Measurements from ENCODE around the gene AP1G2.

DNA sequence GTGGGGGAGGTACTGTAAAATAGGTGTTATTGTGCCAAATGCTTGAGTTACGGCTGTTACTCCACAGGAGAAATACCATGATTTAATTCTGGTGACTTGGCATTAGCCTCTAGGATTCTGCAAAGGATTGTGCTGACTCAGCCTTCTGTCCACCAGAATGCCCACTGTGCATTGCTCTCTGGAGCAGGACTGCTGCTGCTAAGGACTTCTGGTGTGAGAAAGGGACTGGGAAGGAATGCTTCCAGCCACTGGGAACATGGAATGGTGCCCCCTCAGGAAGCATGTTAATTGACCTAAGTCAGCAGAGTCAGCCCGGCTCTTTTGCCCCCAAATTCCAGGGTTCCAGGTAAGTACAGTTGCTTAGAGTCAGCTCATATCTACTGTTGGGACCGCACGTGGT, 48.9 kb downstream of the AP1G2 start:
- TF ChIP-seq POLR2AphosphoS5 (IDR thresholded peaks at IDR 0.05; ENCODE audit: borderline replicate concordance, low read depth, low read length) (no peak), EZH2 (IDR thresholded peaks at IDR 0.05) (no peak), FOXP2 (optimal IDR thresholded peaks at IDR 0.05; ENCODE audit: control extremely low read depth, extremely low read length, insufficient read depth) (no peak)
